Suprapubic skin (tissue), 4 donors: ENCODE measurements around the gene SRP14. TPM values are rescaled to one million over a fixed set of nuclear protein-coding genes. Genes with fewer than 3 reads are reported as not detected.

ENCODE experiments used
- DNase-seq, 2 donors: peaks; one replicate each; pipeline ENCODE4 v3.0.0-alpha.2; 2019; ENCODE audit warnings: low spot score in 2 of 2
- H3K27ac ChIP-seq: fragments of 200-600 bp; sonication (generic); one replicate; pipeline ENCODE4 v1.5.1; 2019
- H3K27me3 ChIP-seq: fragments of 200-600 bp; sonication (generic); one replicate; pipeline ENCODE4 v1.5.1; 2019
- H3K36me3 ChIP-seq: fragments of 200-600 bp; sonication (generic); one replicate; pipeline ENCODE4 v1.5.1; 2019
- H3K4me1 ChIP-seq: fragments of 200-600 bp; sonication (generic); one replicate; pipeline ENCODE4 v1.5.1; 2019
- H3K4me3 ChIP-seq: fragments of 200-600 bp; sonication (generic); one replicate; pipeline ENCODE4 v1.5.1; 2019; ENCODE audit warnings: mild to moderate bottlenecking
- H3K9me3 ChIP-seq: fragments of 200-600 bp; sonication (generic); one replicate; pipeline ENCODE4 v1.5.1; 2019
- CTCF ChIP-seq, 2 donors: fragments of 200-600 bp in 1 of 2; fragments of 450-650 bp in 1 of 2; sonication (generic) in 1 of 2; IDR thresholded peaks; one replicate each; pipeline ENCODE4 v1.5.1; 2016 to 2019; ENCODE audit warnings: antibody characterized with exemption in 2 of 2, mild to moderate bottlenecking in 1 of 2, moderate library complexity in 1 of 2
- EP300 ChIP-seq: sonication (generic); formaldehyde crosslinking; IDR thresholded peaks from one replicate; pipeline ENCODE4 v1.6.1; 2017; ENCODE audit warnings: antibody characterized with exemption
- POLR2A ChIP-seq, 2 donors: fragments of 450-650 bp; IDR thresholded peaks; one replicate each; pipeline ENCODE4 v1.6.1; 2017; ENCODE audit warnings: antibody characterized with exemption in 2 of 2, mild to moderate bottlenecking in 2 of 2, moderate library complexity in 2 of 2
- POLR2AphosphoS5 ChIP-seq, 3 donors: sonication (generic); formaldehyde crosslinking; IDR thresholded peaks; one replicate each; pipeline ENCODE4 v1.6.1; 2017; ENCODE audit warnings: antibody characterized with exemption in 3 of 3
- WGBS: methylation state at CpG from one replicate; pipeline ENCODE4 v1.1.5; 2018; 5-methylcytosine and 5-hydroxymethylcytosine counted together
- total RNA-seq, 4 donors: library from RNA; depleted of rRNA; stranded (reverse); fragments of >200 nt; gene quantifications; one replicate each; pipeline ENCODE4 v1.1.0, GENCODE V29; 2016

The SRP14 gene
- total RNA-seq, 4 donors from 2014 or later = 161 to 218 (median 170) TPM

DNA sequence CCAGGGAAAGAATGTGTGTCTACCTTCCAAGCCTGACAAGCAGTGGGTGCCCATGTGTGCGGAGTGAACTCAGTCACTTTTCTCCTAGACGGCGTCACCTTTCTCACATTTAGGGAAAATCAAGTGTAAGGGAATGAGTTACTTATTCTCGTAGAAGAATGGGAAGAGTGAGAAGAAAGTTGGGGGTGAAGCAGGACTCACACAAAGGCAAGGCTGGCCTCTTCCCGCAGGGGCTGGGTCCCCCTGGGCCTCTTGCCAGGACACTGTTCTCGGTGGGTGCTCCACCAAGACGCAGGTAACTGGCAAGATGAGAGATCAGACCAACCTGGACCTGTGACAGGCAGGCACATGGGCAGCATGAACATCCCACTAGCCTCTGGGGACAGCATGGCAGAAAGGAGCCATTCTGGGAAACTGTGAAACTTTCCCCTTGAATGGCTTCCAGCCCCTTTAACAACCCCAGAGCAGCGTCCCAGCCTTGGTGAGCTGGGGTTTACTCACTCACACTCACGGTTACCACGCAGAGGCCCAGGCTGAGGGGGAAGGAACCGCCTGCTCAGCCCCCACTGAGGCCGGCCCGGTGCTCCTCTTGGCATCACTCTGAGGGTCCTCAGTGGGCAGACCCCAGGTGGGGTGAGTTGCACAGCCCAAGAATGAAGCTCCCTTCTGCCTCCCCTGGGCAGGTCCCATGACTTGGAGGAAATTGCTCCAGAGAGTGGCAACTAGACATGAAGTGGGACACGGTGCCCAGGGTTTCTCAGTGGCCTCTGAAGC, 15.0 kb upstream of the SRP14 start:
- TF ChIP-seq POLR2A (IDR thresholded peaks at IDR 0.05) (no peak), CTCF (IDR thresholded peaks at IDR 0.05) (no peak), EP300 (no peak), POLR2AphosphoS5 (IDR thresholded peaks at IDR 0.05) (no peak)
- peak in 1 of 2 donors; percentile 70 for DNase-seq
- no peak overlapping the region for H3K4me3 ChIP-seq
- H3K4me1 ChIP-seq = peaks cover 25% of the 10 kb centered on the region
- no peaks in the 10 kb centered on the region for H3K27me3 ChIP-seq
- no peaks in the 10 kb centered on the region for H3K36me3 ChIP-seq
- no peaks in the 10 kb centered on the region for H3K9me3 ChIP-seq
- H3K27ac ChIP-seq = no peak overlapping the region
- 86% methylated on average over 7 of the region's 14 CpGs for WGBS

GRCh38 chr15:40053079-40053830, 14.3 kb upstream of the SRP14 start:
- no peak for TF ChIP-seq EP300
- TF ChIP-seq POLR2A (IDR thresholded peaks at IDR 0.05) = no peak
- TF ChIP-seq POLR2AphosphoS5 (IDR thresholded peaks at IDR 0.05) = no peak
- no peak for TF ChIP-seq CTCF (IDR thresholded peaks at IDR 0.05)
- no peaks in the 10 kb centered on the region for H3K27me3 ChIP-seq
- H3K9me3 ChIP-seq = no peaks in the 10 kb centered on the region
- H3K36me3 ChIP-seq = no peaks in the 10 kb centered on the region
- peak in 1 of 2 donors; percentile 61 for DNase-seq
- H3K4me3 ChIP-seq = no peak overlapping the region
- H3K4me1 ChIP-seq = peaks cover 29% of the 10 kb centered on the region
- H3K27ac ChIP-seq = no peak overlapping the region
- WGBS = 80% methylated on average over 12 of the region's 12 CpGs

GRCh38 chr15:40052604-40053003, 13.6 kb upstream of the SRP14 start:
- Histone ChIP-seq H3K27me3 (no peaks in the 10 kb centered on the region), H3K4me1 (peaks cover 36% of the 10 kb centered on the region), H3K4me3 (no peak overlapping the region), H3K27ac (no peak overlapping the region), H3K9me3 (no peaks in the 10 kb centered on the region), H3K36me3 (no peaks in the 10 kb centered on the region)
- DNase-seq = no peak
- no peak for TF ChIP-seq EP300
- TF ChIP-seq POLR2A (IDR thresholded peaks at IDR 0.05) = no peak
- TF ChIP-seq POLR2AphosphoS5 (IDR thresholded peaks at IDR 0.05) = no peak
- no peak for TF ChIP-seq CTCF (IDR thresholded peaks at IDR 0.05)
- 69% methylated on average over 4 of the region's 6 CpGs for WGBS

DNA sequence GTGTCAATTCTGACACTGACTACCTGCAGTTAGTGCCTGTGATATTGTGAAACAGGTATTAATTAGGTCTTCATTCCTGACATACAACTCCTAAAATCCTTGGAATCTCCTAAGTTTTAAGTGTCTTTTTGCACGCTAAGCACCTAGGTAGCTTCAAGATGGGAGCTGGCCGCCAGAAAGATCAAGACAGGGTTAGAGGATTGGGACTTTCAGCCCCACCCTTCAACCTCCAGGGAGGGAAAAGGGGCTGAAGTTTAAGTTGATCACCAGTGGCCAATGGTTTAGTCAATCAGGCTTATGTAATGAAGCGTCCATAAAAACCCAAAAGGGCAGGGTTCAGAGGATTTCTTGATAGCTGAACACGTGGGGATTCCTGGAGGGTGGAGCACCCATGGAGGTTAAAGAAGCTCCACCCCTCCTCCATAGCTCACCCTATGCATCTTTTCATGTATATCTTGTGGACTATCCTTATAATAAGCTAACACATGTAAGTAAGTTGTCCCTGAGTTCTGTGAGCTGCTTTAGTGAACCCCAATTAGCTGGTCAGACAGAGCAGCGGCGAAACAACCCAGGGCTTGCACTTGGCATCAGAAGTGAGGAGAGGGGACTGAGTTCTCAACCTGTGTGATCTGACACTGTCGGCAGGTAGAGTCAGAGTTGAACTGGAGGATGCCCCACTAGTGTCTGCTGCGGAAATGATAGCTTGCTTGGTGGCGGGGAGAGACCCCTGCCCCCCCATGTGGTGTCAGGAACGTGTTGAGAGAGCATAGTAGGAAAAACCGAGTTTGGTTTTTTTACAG, 12.8 kb upstream of the SRP14 start:
- DNase-seq = no peak
- Histone ChIP-seq H3K4me3 (no peak overlapping the region), H3K4me1 (peaks cover 43% of the 10 kb centered on the region), H3K36me3 (no peaks in the 10 kb centered on the region), H3K27ac (no peak overlapping the region), H3K9me3 (no peaks in the 10 kb centered on the region), H3K27me3 (no peaks in the 10 kb centered on the region)
- WGBS = 85% methylated on average over 11 of the region's 11 CpGs
- no peak for TF ChIP-seq POLR2AphosphoS5 (IDR thresholded peaks at IDR 0.05)
- TF ChIP-seq CTCF (IDR thresholded peaks at IDR 0.05) = no peak
- no peak for TF ChIP-seq POLR2A (IDR thresholded peaks at IDR 0.05)
- TF ChIP-seq EP300 = no peak
